Hepatocyte (in vitro differentiated cells): ENCODE results near the gene BRCA1.

Experiments used
- CTCF ChIP-seq: fragments of 200-600 bp; sonication (generic); IDR thresholded peaks from 2 replicates; pipeline ENCODE4 v1.5.1; 2016; ENCODE audit warnings: antibody characterized with exemption, mild to moderate bottlenecking; ENCODE audit not compliant: poor library complexity
- EZH2 ChIP-seq: fragments of 200-600 bp; sonication (generic); IDR thresholded peaks from 2 replicates; pipeline ENCODE4 v1.6.1; 2016; ENCODE audit warnings: antibody characterized with exemption, mild to moderate bottlenecking, borderline replicate concordance

- TF ChIP-seq CTCF (no peak), EZH2 (no peak)
Measured at GRCh38 chr17:43105146-43105545, 20.0 kb downstream of the BRCA1 start.
